ENCODE data around the gene SH3RF3. TPM values are rescaled to one million over a fixed set of nuclear protein-coding genes. Genes with fewer than 3 reads are reported as not detected.

Gene SH3RF3
- total RNA-seq, 2 experiments from 2014 or later = 1.9 to 2.3 TPM

DNA sequence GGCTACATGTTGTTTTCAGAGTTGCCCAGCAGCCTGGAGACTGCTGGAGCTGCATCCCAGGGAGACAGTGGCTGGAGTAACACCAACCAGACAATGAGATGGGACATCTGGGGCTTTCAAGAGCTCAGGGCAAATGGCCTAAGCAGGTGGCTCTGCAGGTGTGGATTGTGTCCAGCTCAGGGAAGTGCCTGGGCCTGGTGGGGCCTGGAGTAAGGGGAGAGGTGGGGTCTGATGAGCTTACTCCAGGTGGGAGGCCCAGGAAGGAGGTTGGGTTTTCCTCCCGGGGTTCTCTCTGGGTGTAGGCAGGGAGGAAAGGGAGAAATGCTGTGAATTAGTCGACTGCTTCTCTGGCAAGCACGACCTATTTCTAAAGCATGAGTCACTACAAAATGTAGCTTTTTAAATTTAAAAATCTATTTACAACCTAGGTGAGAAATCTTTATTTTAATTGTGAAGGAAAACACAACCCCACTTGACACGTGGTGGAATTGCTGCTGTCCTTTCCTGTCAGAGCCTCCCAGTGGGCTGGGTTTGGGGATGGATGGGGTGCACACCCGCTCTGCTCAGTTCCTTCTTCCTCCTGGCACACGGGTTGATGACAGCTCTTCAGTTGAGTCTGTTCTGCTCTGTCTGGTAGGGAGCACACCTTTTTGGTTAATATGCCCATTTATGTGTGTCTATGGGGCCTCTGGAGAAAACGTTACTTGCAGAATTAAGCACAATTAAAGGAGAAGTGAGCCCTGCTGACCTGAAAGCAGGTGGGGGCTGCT is 81.6 kb downstream of the SH3RF3 start:
- CTCF ChIA-PET = interaction anchor here (0.5 to 0.9 kb wide), 2 partner anchors 26 to 40 kb away, joined by 3 read pairs; no protein-coding TSS in a partner anchor
- POLR2A ChIA-PET = no interaction called here
- ATAC-seq (no peak), DNase-seq (no peak)
- Mint-ChIP-seq H3K9me3 (no peaks in the 10 kb centered on the region), H3K4me1 (ENCODE audit: low read depth) (peaks cover 55% of the 10 kb centered on the region), H3K36me3 (ENCODE audit: low read depth) (no peaks in the 10 kb centered on the region), H3K4me3 (no peak overlapping the region), H3K27me3 (peaks cover 41% of the 10 kb centered on the region), H3K27ac (no peak overlapping the region)
- TF ChIP-seq, protein P1, sequence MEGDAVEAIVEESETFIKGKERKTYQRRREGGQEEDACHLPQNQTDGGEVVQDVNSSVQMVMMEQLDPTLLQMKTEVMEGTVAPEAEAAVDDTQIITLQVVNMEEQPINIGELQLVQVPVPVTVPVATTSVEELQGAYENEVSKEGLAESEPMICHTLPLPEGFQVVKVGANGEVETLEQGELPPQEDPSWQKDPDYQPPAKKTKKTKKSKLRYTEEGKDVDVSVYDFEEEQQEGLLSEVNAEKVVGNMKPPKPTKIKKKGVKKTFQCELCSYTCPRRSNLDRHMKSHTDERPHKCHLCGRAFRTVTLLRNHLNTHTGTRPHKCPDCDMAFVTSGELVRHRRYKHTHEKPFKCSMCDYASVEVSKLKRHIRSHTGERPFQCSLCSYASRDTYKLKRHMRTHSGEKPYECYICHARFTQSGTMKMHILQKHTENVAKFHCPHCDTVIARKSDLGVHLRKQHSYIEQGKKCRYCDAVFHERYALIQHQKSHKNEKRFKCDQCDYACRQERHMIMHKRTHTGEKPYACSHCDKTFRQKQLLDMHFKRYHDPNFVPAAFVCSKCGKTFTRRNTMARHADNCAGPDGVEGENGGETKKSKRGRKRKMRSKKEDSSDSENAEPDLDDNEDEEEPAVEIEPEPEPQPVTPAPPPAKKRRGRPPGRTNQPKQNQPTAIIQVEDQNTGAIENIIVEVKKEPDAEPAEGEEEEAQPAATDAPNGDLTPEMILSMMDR (IDR thresholded peaks at IDR 0.05) = no peak
- intact Hi-C loops (cut with micrococcal nuclease) = loop anchor here (10.0 kb wide), 1 partner anchor 124 kb away; no protein-coding TSS in a partner anchor

DNA sequence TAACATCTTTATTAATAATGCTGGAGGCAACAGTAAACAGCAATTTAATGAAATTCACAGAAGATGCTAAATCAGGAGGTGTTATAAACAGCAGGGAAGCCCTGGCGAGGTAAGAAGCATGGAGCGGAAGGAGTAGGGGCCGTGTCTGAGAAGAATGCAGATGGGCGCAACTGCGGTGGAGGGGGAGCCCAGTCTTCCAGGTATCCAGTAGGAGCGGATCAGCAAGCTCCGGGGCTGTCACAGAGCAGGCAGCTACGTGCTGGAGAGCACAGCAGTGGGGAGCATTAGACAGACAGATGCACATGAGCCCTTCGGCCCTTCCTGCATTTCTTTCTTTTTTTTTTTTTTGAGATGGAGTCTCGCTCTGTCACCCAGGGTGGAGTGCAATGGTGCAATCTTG is 82.3 kb downstream of the SH3RF3 start:
- DNase-seq (no peak), ATAC-seq (no peak)
- Mint-ChIP-seq H3K27ac (no peak overlapping the region), H3K36me3 (ENCODE audit: low read depth) (no peaks in the 10 kb centered on the region), H3K4me1 (ENCODE audit: low read depth) (peaks cover 58% of the 10 kb centered on the region), H3K27me3 (peaks cover 48% of the 10 kb centered on the region), H3K9me3 (no peaks in the 10 kb centered on the region), H3K4me3 (no peak overlapping the region)
- intact Hi-C loops (cut with micrococcal nuclease) = loop anchor here (10.0 kb wide), 1 partner anchor 123 kb away; no protein-coding TSS in a partner anchor
- POLR2A ChIA-PET = no interaction called here
- TF ChIP-seq, protein P1 (IDR thresholded peaks at IDR 0.05) = no peak
- CTCF ChIA-PET = interaction anchor here (0.9 kb wide), 1 partner anchor 27 kb away, joined by 3 read pairs; no protein-coding TSS in a partner anchor

DNA sequence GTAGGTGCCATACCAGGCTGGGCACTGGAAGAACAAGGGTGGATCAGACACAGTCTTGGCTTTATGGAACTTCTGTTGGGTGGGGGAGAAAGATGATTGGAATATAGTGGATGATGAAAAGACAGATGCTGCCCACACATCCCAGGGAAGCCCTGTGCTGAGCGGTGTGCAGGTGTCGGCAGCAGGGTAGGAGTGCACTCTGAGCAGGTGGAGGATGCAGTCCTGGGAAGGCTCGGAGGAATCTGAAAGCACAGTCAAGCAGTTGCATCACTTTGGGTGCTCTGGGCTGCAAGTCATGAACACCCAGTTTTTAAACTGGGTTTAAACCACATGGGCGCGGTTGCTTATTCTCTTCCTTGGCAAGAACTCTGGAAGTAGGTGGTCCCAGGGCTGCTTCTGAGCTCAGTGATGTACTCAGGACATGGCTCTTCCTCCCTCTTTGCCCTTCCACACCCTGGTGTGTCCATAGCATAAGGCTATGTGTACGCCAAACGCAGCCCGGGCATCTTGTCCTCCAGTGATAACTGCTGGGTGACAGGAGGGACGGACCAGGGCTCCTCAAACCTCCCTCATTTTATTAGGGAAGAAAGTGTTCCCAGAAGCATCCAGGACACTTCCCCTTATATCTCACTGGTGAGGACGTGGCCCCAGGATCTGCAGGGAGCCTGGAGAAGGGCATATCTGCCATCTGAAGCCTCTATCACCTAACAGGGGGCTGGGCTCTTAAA is 84.0 kb downstream of the SH3RF3 start:
- H3K27me3 Mint-ChIP-seq = peaks cover 56% of the 10 kb centered on the region
- H3K9me3 Mint-ChIP-seq = no peaks in the 10 kb centered on the region
- intact Hi-C loops (cut with micrococcal nuclease) = loop anchor here (10.0 kb wide), 1 partner anchor 122 kb away; no protein-coding TSS in a partner anchor
- DNase-seq (no peak), ATAC-seq (no peak)
- H3K27ac Mint-ChIP-seq = peak overlapping the region; percentile 84
- H3K4me3 Mint-ChIP-seq = peak overlapping the region; percentile 56
- TF ChIP-seq, protein P1 (IDR thresholded peaks at IDR 0.05) = no peak
- H3K4me1 Mint-ChIP-seq (ENCODE audit: low read depth) = peaks cover 66% of the 10 kb centered on the region
- POLR2A ChIA-PET = interaction anchor here (1.5 kb wide), 1 partner anchor 11 kb away, joined by 4 read pairs; no protein-coding TSS in a partner anchor
- H3K36me3 Mint-ChIP-seq (ENCODE audit: low read depth) = peaks cover 3% of the 10 kb centered on the region
- CTCF ChIA-PET = no interaction called here

DNA sequence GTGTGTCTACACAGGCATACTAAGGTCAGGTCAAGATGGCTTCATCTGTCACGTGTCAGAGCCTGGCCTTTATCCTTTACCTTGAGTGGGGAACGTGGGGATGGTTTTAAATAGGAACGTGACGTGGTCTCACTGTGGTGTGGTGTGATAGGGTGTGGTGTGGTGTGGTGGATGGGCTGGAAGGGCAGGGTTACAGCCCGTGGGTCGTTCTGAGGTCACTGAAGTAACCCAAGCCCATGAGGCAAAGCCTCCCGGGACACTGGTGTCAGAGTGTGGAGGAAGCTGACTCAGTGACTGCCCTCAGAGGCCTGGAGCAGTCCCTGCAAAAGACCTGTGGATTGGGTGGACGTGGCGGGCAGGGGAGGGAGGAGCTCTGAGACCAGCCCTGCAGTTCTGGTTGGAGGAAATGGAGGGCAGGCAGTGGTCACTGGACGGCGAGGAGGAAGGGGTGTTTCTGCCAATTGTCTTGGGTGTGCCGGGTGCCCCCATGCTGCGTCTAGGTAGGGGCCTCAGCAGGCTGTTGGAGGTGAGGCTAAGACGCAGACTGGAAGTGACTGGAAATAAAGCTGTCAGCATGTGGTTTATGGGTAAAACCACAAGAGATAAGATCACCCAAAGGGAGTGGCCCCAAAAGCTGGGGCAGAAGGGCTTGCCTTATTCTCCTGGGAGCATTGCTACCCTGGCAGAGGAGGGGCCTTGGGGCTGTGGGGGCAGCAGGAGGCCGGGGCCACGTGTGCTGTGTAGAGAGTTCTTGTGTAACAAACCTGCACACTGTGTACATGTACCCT is 84.8 kb downstream of the SH3RF3 start:
- ATAC-seq (peak; percentile 76), DNase-seq (peak; percentile 81)
- ChIA-PET POLR2A (interaction anchor here (0.6 to 1.5 kb wide), 4 partner anchors 12 to 83 kb away, joined by 3 to 6 read pairs (median 4); no protein-coding TSS in a partner anchor), CTCF (no interaction called here)
- intact Hi-C loops (cut with micrococcal nuclease) = loop anchor here (10.0 kb wide), 1 partner anchor 121 kb away; no protein-coding TSS in a partner anchor
- Mint-ChIP-seq H3K27me3 (peaks cover 59% of the 10 kb centered on the region), H3K36me3 (ENCODE audit: low read depth) (peaks cover 3% of the 10 kb centered on the region), H3K4me1 (ENCODE audit: low read depth) (peaks cover 73% of the 10 kb centered on the region), H3K4me3 (peak overlapping the region; percentile 56), H3K27ac (peak overlapping the region; percentile 84), H3K9me3 (no peaks in the 10 kb centered on the region)
- TF ChIP-seq, protein P1 (IDR thresholded peaks at IDR 0.05) = no peak

Data from activated CD8-positive, alpha-beta T cell treated with anti-CD3 and anti-CD28 coated beads for 36 hours (primary cell).